ENCODE data around the gene SET. TPM values are rescaled to one million over a fixed set of nuclear protein-coding genes. Genes with fewer than 3 reads are reported as not detected.

Gene SET
- polyA plus RNA-seq, 1 donor (not counting 4 experiments of a cell fraction or from before 2014, with no cell fraction given) = 267 TPM

DNA sequence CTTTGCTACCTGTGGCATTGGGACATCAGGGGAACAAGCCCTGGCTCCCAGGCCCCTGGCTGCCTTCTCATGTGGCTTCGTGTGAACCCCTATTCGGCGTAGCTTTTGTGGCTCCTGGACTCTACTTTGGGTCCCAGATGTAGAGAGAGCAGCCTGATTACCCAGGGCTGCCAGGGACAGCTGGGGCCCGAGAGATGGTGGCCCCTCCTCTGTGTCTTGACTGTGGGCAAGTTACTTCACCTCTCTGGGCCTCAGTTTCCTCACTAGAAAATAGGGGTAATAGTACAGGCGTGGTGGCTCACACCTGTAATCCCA, 15.3 kb downstream of the SET start:
- Histone ChIP-seq H2AFZ (ENCODE audit: control insufficient read depth, low read length) (no peak overlapping the region), H3K27ac (ENCODE audit: control insufficient read depth, insufficient read depth, low read length) (no peak overlapping the region), H3K79me2 (ENCODE audit: control insufficient read depth, insufficient read depth, low read length) (no peaks in the 10 kb centered on the region), H3K9me3 (ENCODE audit: control insufficient read depth, low read depth, low read length) (no peaks in the 10 kb centered on the region), H3K36me3 (ENCODE audit: control insufficient read depth in 2 of 2, extremely low read depth in 1 of 2, insufficient read depth in 2 of 2, low read length in 2 of 2) (no peaks in the 10 kb centered on the region), H3K9ac (ENCODE audit: control insufficient read depth, extremely low read depth, insufficient read depth, low read length) (no peak overlapping the region), H3K4me1 (ENCODE audit: control insufficient read depth, extremely low read depth, insufficient read depth, low read length) (no peaks in the 10 kb centered on the region), H3K4me3 (ENCODE audit: control insufficient read depth in 2 of 3, extremely low read depth in 1 of 3, insufficient read depth in 2 of 3, low read depth in 1 of 3, low read length in 3 of 3) (no peak overlapping the region), H3K4me2 (ENCODE audit: control insufficient read depth, extremely low read depth, insufficient read depth, low read depth, low read length) (no peak overlapping the region), H3K9me1 (ENCODE audit: control insufficient read depth, extremely low read depth, insufficient read depth, low read length) (no peaks in the 10 kb centered on the region), H3K27me3 (ENCODE audit: control insufficient read depth, extremely low read depth, insufficient read depth, low read length) (no peaks in the 10 kb centered on the region), H4K20me1 (ENCODE audit: control insufficient read depth, extremely low read depth, insufficient read depth, low read length) (no peaks in the 10 kb centered on the region)
- DNase-seq (ENCODE audit: low read depth, low spot score) = no peak
- no peak for FAIRE-seq
- TF ChIP-seq, protein P1, sequence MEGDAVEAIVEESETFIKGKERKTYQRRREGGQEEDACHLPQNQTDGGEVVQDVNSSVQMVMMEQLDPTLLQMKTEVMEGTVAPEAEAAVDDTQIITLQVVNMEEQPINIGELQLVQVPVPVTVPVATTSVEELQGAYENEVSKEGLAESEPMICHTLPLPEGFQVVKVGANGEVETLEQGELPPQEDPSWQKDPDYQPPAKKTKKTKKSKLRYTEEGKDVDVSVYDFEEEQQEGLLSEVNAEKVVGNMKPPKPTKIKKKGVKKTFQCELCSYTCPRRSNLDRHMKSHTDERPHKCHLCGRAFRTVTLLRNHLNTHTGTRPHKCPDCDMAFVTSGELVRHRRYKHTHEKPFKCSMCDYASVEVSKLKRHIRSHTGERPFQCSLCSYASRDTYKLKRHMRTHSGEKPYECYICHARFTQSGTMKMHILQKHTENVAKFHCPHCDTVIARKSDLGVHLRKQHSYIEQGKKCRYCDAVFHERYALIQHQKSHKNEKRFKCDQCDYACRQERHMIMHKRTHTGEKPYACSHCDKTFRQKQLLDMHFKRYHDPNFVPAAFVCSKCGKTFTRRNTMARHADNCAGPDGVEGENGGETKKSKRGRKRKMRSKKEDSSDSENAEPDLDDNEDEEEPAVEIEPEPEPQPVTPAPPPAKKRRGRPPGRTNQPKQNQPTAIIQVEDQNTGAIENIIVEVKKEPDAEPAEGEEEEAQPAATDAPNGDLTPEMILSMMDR (optimal IDR thresholded peaks at IDR 0.05 in 1 of 3, IDR thresholded peaks at IDR 0.05 in 1 of 3, conservative IDR thresholded peaks at IDR 0.05 in 1 of 3; ENCODE audit: extremely low read depth in 1 of 3, insufficient read depth in 2 of 3, low read length in 3 of 3) = no peak
- TF ChIP-seq EZH2 (IDR thresholded peaks at IDR 0.05; ENCODE audit: low read length) = no peak
- dilution Hi-C loops (cut with MboI; ENCODE audit: extremely low pct_ligation_motif_present, low sequenced_read_pairs) = no loop called here

DNA sequence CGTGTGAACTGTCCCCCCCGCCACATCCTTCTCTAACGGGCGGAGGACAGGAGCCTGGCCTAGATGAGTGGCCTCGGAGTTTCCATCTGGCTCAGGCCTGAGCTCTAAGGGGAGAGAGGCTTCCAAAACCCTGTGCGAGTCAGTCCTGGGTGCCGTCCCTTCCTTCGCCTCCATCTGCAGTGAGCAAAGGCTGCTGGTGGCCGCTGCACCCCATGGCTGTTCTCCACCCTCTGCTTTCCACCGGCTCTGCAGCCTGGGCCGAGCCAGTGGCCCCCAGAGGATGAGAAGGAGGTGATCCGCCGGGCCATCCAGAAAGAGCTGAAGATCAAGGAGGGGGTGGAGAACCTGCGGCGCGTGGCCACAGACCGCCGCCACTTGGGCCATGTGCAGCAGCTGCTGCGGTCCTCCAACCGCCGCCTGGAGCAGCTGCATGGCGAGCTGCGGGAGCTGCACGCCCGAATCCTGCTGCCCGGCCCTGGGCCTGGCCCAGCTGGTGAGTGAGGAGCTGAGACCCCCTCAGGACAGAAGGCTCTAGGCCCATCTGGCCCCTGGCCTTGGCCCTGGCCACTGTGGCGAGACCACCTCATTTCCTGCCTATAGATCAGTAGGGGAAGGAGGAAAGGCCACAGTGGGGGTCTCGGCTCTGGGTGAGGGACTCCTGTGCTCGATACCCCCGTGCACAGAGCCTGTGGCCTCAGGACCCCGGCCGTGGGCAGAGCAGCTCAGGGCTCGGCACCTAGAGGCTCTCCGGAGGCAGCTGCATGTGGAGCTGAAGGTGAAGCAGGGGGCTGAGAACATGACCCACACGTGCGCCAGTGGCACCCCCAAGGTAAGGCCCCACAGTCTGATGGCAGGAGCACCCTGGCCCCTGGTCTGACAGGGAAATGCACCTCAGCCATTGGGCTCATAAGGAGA, 16.3 kb downstream of the SET start:
- Histone ChIP-seq H3K79me2 (ENCODE audit: control insufficient read depth, insufficient read depth, low read length) (no peaks in the 10 kb centered on the region), H3K9me3 (ENCODE audit: control insufficient read depth, low read depth, low read length) (no peaks in the 10 kb centered on the region), H3K27ac (ENCODE audit: control insufficient read depth, insufficient read depth, low read length) (no peak overlapping the region), H2AFZ (ENCODE audit: control insufficient read depth, low read length) (no peak overlapping the region), H3K4me3 (ENCODE audit: control insufficient read depth in 2 of 3, extremely low read depth in 1 of 3, insufficient read depth in 2 of 3, low read depth in 1 of 3, low read length in 3 of 3) (no peak overlapping the region), H3K9me1 (ENCODE audit: control insufficient read depth, extremely low read depth, insufficient read depth, low read length) (no peaks in the 10 kb centered on the region), H3K4me2 (ENCODE audit: control insufficient read depth, extremely low read depth, insufficient read depth, low read depth, low read length) (no peak overlapping the region), H3K27me3 (ENCODE audit: control insufficient read depth, extremely low read depth, insufficient read depth, low read length) (no peaks in the 10 kb centered on the region), H3K36me3 (ENCODE audit: control insufficient read depth in 2 of 2, extremely low read depth in 1 of 2, insufficient read depth in 2 of 2, low read length in 2 of 2) (no peaks in the 10 kb centered on the region), H3K9ac (ENCODE audit: control insufficient read depth, extremely low read depth, insufficient read depth, low read length) (no peak overlapping the region), H3K4me1 (ENCODE audit: control insufficient read depth, extremely low read depth, insufficient read depth, low read length) (no peaks in the 10 kb centered on the region), H4K20me1 (ENCODE audit: control insufficient read depth, extremely low read depth, insufficient read depth, low read length) (no peaks in the 10 kb centered on the region)
- dilution Hi-C loops (cut with MboI; ENCODE audit: extremely low pct_ligation_motif_present, low sequenced_read_pairs) = no loop called here
- DNase-seq (ENCODE audit: low read depth, low spot score) (no peak), FAIRE-seq (no peak)
- TF ChIP-seq, protein P1 (optimal IDR thresholded peaks at IDR 0.05 in 1 of 3, IDR thresholded peaks at IDR 0.05 in 1 of 3, conservative IDR thresholded peaks at IDR 0.05 in 1 of 3; ENCODE audit: extremely low read depth in 1 of 3, insufficient read depth in 2 of 3, low read length in 3 of 3) = no peak
- no peak for TF ChIP-seq EZH2 (IDR thresholded peaks at IDR 0.05; ENCODE audit: low read length)
